Right lobe of liver (tissue), 6 donors: ENCODE results near the gene AHI1. TPM values are rescaled to one million over a fixed set of nuclear protein-coding genes. Genes with fewer than 3 reads are reported as not detected.

Experiments used
- ATAC-seq, 4 donors: fragments of 200-7000 bp; cut with Tn5 transposase; one replicate each; pipeline ENCODE4 v1.9.1; 2020; ENCODE audit warnings: mild to moderate bottlenecking in 4 of 4, moderate library complexity in 4 of 4
- DNase-seq, 3 donors: peaks; one replicate each; pipeline ENCODE4 v3.0.0-alpha.2; 2020
- H3K27ac ChIP-seq, 3 donors: fragments of 200-600 bp; one replicate each; pipeline ENCODE4 v1.8.0; 2022
- H3K27me3 ChIP-seq, 2 donors: fragments of 200-600 bp; one replicate each; pipeline ENCODE4 v1.8.0; 2022
- H3K36me3 ChIP-seq, 4 donors: fragments of 200-600 bp; sonication (generic) in 1 of 4; one replicate each; pipeline versions ENCODE4 v1.5.1 to v1.8.0; 2017 to 2022; ENCODE audit warnings: control low read depth in 1 of 4
- H3K4me1 ChIP-seq, 4 donors: fragments of 200-600 bp; sonication (generic) in 1 of 4; one replicate each; pipeline versions ENCODE4 v1.5.1 to v1.8.0; 2017 to 2022; ENCODE audit warnings: control low read depth in 1 of 4
- H3K4me3 ChIP-seq, 3 donors: fragments of 200-600 bp; one replicate each; pipeline ENCODE4 v1.8.0; 2022
- H3K9me3 ChIP-seq, 4 donors: fragments of 200-600 bp; sonication (generic) in 1 of 4; one replicate each; pipeline versions ENCODE4 v1.5.1 to v1.8.0; 2017 to 2022; ENCODE audit warnings: control low read depth in 1 of 4
- POLR2A ChIP-seq: fragments of 450-650 bp; IDR thresholded peaks from one replicate; pipeline ENCODE4 v1.6.1; 2017; ENCODE audit warnings: antibody characterized with exemption, mild to moderate bottlenecking
- WGBS: methylation state at CpG from one replicate; pipeline ENCODE4 v1.1.6; 2018; ENCODE audit warnings: low coverage, low lambda C conversion rate; ENCODE audit not compliant: insufficient coverage; ENCODE audit errors: missing lambda C conversion rate; 5-methylcytosine and 5-hydroxymethylcytosine counted together
- intact Hi-C, 2 donors: fragments of 100-400 bp; cut with DNase I; formaldehyde crosslinking; loops; one replicate each; pipeline versions ENCODE4 v1.11.2 to v1.14.1; 2022
- total RNA-seq, 6 experiments: library from RNA; depleted of rRNA in 2 of 6; stranded (reverse); fragments of >200 nt in 2 of 6; fragmentation: NEBNext Ultra II Directional in 3 of 6; extraction: Animal tissue kit (Norgen Biotek cat#: 25700) in 3 of 6; gene quantifications; one replicate each; pipeline versions ENCODE4 v1.1.0 to v1.2.4, GENCODE V29; 2016 to 2023
- TF ChIP-seq, protein P1 (sequence below), 4 donors: fragments of 200-600 bp in 3 of 4; fragments of 450-650 bp in 1 of 4; IDR thresholded peaks; one replicate each; pipeline versions ENCODE4 v1.5.1 to v1.8.0; 2016 to 2022; ENCODE audit warnings: antibody characterized with exemption in 4 of 4, mild to moderate bottlenecking in 2 of 4
- donor health status: DM: no; HTN: yes; CAD: no.
- donor health status: DM: no; HTN: no; CAD: no.
- donor health status: DM: no; HTN: no; CAD: no.
- donor health status: DM: no; HTN: yes; CAD: no.
- donor health status: DM: no; HTN: yes; CAD: no.

Gene AHI1
- total RNA-seq, 6 experiments from 2014 or later: 4.7 to 9.2 (median 8.0) TPM

DNA sequence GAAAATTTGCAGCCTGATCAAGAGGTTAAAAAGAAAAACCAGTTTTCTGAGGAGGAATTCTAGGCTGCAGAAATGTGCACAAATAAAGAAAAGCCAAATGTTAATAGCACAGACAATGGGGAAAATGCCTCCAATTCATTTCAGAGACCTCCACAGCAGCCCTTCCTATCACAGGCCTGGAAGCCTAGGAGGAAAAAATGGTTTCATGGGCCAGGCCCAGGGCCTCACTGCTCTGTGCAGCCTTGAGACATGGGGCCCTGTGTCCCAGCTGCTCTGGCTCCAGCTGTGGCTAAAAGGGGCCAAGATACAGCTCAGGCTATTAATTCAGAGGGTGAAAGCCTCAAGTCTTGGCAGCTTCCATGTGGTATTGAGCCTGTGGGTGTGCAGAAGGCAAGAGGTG lies 18.9 kb downstream of the AHI1 start:
- ATAC-seq: no peak
- H3K4me1 ChIP-seq: no peaks in the 10 kb centered on the region
- DNase-seq: no peak
- H3K27me3 ChIP-seq: no peaks in the 10 kb centered on the region
- no peak for TF ChIP-seq POLR2A
- TF ChIP-seq, protein P1, sequence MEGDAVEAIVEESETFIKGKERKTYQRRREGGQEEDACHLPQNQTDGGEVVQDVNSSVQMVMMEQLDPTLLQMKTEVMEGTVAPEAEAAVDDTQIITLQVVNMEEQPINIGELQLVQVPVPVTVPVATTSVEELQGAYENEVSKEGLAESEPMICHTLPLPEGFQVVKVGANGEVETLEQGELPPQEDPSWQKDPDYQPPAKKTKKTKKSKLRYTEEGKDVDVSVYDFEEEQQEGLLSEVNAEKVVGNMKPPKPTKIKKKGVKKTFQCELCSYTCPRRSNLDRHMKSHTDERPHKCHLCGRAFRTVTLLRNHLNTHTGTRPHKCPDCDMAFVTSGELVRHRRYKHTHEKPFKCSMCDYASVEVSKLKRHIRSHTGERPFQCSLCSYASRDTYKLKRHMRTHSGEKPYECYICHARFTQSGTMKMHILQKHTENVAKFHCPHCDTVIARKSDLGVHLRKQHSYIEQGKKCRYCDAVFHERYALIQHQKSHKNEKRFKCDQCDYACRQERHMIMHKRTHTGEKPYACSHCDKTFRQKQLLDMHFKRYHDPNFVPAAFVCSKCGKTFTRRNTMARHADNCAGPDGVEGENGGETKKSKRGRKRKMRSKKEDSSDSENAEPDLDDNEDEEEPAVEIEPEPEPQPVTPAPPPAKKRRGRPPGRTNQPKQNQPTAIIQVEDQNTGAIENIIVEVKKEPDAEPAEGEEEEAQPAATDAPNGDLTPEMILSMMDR (IDR thresholded peaks at IDR 0.05): no peak
- H3K36me3 ChIP-seq: no peaks in the 10 kb centered on the region
- no peak overlapping the region for H3K27ac ChIP-seq
- H3K4me3 ChIP-seq: no peak overlapping the region
- H3K9me3 ChIP-seq: peaks cover 0 to 10% (median 8%) of the 10 kb centered on the region in 4 donors
- intact Hi-C loops: no loop called here

DNA sequence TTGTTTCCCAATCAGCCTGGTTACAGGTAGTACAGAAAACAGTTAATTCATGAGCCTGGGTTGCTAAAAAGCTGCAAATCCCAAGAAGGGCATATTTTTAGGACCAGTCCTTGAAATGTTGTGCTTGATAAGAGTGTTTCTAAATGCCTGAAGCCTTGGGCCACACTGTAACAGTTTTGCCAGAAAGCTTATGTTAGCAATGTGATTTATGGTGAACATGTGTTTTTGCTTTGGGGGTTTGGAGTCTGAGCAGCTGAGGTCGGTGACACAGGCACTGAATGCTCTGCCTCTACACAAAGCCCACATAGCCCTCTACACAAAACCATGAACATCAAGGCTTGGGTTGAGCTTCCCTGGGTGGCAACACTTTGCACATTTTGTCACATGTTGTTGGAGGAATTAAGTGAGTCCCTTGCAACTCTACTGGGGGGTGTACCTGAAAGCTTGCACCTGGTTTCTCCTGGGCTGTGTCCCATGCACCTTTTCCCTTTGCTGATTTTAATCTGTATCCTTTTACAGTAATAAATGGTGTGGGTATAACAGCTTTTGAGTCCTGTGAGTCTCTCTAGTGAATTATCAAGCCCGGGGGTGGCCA lies 22.2 kb downstream of the AHI1 start:
- no peaks in the 10 kb centered on the region for H3K27me3 ChIP-seq
- H3K27ac ChIP-seq: no peak overlapping the region
- H3K4me1 ChIP-seq: no peaks in the 10 kb centered on the region
- ATAC-seq: no peak
- no peak overlapping the region for H3K4me3 ChIP-seq
- no peaks in the 10 kb centered on the region for H3K36me3 ChIP-seq
- 100% methylated on average over 1 of the region's 2 CpGs for WGBS
- no peak for DNase-seq
- intact Hi-C loops: no loop called here
- TF ChIP-seq, protein P1 (IDR thresholded peaks at IDR 0.05): no peak
- TF ChIP-seq POLR2A: no peak
- H3K9me3 ChIP-seq: no peaks in the 10 kb centered on the region

DNA sequence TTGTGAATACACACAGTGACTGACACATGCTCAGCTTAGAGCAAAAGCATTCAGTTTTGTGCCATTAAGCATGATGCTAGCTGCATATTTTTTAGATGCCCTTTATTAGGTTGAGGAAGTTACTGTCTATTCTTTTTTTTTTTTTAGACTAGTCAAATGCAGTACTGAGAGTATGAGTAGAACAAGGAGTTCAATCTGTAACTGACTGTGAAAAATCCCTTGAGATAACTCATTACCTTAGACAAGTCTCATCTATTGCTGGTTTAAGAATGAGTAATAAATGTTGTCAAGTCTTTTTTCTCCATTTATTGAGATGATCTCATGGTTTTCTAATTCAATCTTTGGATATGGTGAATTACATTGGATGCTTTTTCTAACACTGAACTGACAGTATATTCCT lies 23.2 kb downstream of the AHI1 start:
- ATAC-seq: no peak
- no peak for DNase-seq
- H3K4me1 ChIP-seq: no peaks in the 10 kb centered on the region
- H3K4me3 ChIP-seq: no peak overlapping the region
- no peaks in the 10 kb centered on the region for H3K9me3 ChIP-seq
- intact Hi-C loops: no loop called here
- H3K27me3 ChIP-seq: no peaks in the 10 kb centered on the region
- H3K36me3 ChIP-seq: no peaks in the 10 kb centered on the region
- TF ChIP-seq, protein P1 (IDR thresholded peaks at IDR 0.05): no peak
- no peak for TF ChIP-seq POLR2A
- no peak overlapping the region for H3K27ac ChIP-seq

DNA sequence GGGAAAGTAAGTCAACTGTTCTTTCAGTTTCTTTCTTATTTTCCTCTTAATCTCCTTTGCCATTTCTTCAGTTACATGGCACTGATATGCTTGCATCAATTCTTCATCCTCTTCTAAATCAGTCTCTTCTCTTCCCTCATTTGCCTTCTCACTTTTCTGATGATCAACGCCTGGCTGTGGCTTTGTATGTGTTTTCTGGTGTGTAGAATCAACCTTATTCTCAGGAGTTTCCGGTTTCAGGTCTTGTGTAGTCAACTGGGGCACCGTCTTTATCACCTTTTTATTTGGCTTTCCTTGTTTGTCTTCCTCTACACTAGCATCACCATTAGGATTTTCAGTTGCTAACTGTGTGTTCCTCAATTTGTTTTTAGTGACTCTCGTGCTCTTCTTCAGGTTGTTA lies 31.6 kb downstream of the AHI1 start:
- no peaks in the 10 kb centered on the region for H3K27me3 ChIP-seq
- intact Hi-C loops: no loop called here
- H3K36me3 ChIP-seq: peaks cover 0 to 2% (median 0%) of the 10 kb centered on the region in 4 donors
- no peak overlapping the region for H3K27ac ChIP-seq
- 87% methylated on average over 4 of the region's 4 CpGs for WGBS
- ATAC-seq: no peak
- no peak overlapping the region for H3K4me3 ChIP-seq
- no peak for DNase-seq
- TF ChIP-seq POLR2A: no peak
- TF ChIP-seq, protein P1 (IDR thresholded peaks at IDR 0.05): no peak
- no peaks in the 10 kb centered on the region for H3K4me1 ChIP-seq
- no peaks in the 10 kb centered on the region for H3K9me3 ChIP-seq

DNA sequence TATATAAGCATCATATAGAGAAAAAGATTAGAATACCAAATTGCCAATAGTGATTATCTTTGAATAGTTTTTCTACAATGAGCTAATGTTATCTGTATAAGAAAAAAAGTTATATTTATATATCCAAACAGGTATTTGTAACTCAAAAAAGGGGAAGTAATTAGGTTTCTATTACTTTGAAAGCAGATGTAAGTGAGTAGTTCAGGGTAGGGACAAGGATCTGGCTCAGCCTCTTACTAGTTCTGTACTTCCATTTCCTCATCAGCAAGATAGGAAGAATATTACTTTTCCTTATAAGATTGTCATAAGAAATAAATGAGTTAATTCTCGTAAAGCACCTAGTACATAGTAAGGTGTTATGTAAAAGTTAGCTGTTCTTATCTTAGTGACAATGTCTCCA lies 32.2 kb downstream of the AHI1 start:
- Histone ChIP-seq H3K36me3 (peaks cover 0 to 2% (median 0%) of the 10 kb centered on the region in 4 donors), H3K27me3 (no peaks in the 10 kb centered on the region), H3K9me3 (no peaks in the 10 kb centered on the region), H3K27ac (no peak overlapping the region), H3K4me1 (no peaks in the 10 kb centered on the region), H3K4me3 (no peak overlapping the region)
- intact Hi-C loops: no loop called here
- 80% methylated on average over 1 of the region's 1 CpG for WGBS
- ATAC-seq: no peak
- DNase-seq: no peak
- TF ChIP-seq, protein P1 (IDR thresholded peaks at IDR 0.05): no peak
- no peak for TF ChIP-seq POLR2A
